Esophagus squamous epithelium (tissue), 4 donors: Measurements from ENCODE around the gene ETV1.

Source experiments
- POLR2A ChIP-seq, 4 donors: fragments of 450-650 bp; IDR thresholded peaks; one replicate each; pipeline ENCODE4 v1.6.1; 2017; ENCODE audit warnings: antibody characterized with exemption in 4 of 4, mild to moderate bottlenecking in 4 of 4, moderate library complexity in 3 of 4
- TF ChIP-seq, protein P1 (sequence below), 6 experiments: fragments of 450-650 bp in 4 of 6; fragments of 200-600 bp in 2 of 6; sonication (generic) in 2 of 6; IDR thresholded peaks; one replicate each; pipeline ENCODE4 v1.5.1; 2016 to 2019; ENCODE audit warnings: antibody characterized with exemption in 6 of 6, mild to moderate bottlenecking in 4 of 6, moderate library complexity in 4 of 6

GRCh38 chr7:13965077-13965476 is 24.4 kb downstream of the ETV1 start:
- TF ChIP-seq, protein P1, sequence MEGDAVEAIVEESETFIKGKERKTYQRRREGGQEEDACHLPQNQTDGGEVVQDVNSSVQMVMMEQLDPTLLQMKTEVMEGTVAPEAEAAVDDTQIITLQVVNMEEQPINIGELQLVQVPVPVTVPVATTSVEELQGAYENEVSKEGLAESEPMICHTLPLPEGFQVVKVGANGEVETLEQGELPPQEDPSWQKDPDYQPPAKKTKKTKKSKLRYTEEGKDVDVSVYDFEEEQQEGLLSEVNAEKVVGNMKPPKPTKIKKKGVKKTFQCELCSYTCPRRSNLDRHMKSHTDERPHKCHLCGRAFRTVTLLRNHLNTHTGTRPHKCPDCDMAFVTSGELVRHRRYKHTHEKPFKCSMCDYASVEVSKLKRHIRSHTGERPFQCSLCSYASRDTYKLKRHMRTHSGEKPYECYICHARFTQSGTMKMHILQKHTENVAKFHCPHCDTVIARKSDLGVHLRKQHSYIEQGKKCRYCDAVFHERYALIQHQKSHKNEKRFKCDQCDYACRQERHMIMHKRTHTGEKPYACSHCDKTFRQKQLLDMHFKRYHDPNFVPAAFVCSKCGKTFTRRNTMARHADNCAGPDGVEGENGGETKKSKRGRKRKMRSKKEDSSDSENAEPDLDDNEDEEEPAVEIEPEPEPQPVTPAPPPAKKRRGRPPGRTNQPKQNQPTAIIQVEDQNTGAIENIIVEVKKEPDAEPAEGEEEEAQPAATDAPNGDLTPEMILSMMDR (IDR thresholded peaks at IDR 0.05), result no peak
- TF ChIP-seq POLR2A (IDR thresholded peaks at IDR 0.05), result no peak
